ENCODE results near the gene EML6.

EML6 gene

GRCh38 chr2:54944724-54945326 lies 221.4 kb downstream of the EML6 start:
- DNase-seq, result no peak
- in situ Hi-C loops (cut with HindIII; ENCODE audit: low pct_ligation_motif_present, low pct_unique_long_range_greater_than_20kb, low sequenced_read_pairs), result no loop called here

- in situ Hi-C loops (cut with HindIII; ENCODE audit: low pct_ligation_motif_present, low pct_unique_long_range_greater_than_20kb, low sequenced_read_pairs), result no loop called here
- no peak for DNase-seq
Measured at GRCh38 chr2:54945391-54946219, 222.1 kb downstream of the EML6 start.

- DNase-seq, result no peak
- in situ Hi-C loops (cut with HindIII; ENCODE audit: low pct_ligation_motif_present, low pct_unique_long_range_greater_than_20kb, low sequenced_read_pairs), result no loop called here
Measured at GRCh38 chr2:54946220-54946805, 222.9 kb downstream of the EML6 start.

- in situ Hi-C loops (cut with HindIII; ENCODE audit: low pct_ligation_motif_present, low pct_unique_long_range_greater_than_20kb, low sequenced_read_pairs), result no loop called here
- no peak for DNase-seq
Measured at GRCh38 chr2:54947136-54947535, 223.7 kb downstream of the EML6 start.

- in situ Hi-C loops (cut with HindIII; ENCODE audit: low pct_ligation_motif_present, low pct_unique_long_range_greater_than_20kb, low sequenced_read_pairs), result no loop called here
- no peak for DNase-seq
Measured at GRCh38 chr2:54947646-54948045, 224.2 kb downstream of the EML6 start.

- no peak for DNase-seq
- in situ Hi-C loops (cut with HindIII; ENCODE audit: low pct_ligation_motif_present, low pct_unique_long_range_greater_than_20kb, low sequenced_read_pairs), result no loop called here
Measured at GRCh38 chr2:54948120-54948519, 224.7 kb downstream of the EML6 start.

- in situ Hi-C loops (cut with HindIII; ENCODE audit: low pct_ligation_motif_present, low pct_unique_long_range_greater_than_20kb, low sequenced_read_pairs), result no loop called here
- no peak for DNase-seq
Measured at GRCh38 chr2:54949431-54949830, 226.0 kb downstream of the EML6 start.

GRCh38 chr2:54950811-54951210 lies 227.3 kb downstream of the EML6 start:
- no peak for DNase-seq
- in situ Hi-C loops (cut with HindIII; ENCODE audit: low pct_ligation_motif_present, low pct_unique_long_range_greater_than_20kb, low sequenced_read_pairs), result no loop called here

GRCh38 chr2:54952425-54952824 lies 229.0 kb downstream of the EML6 start:
- in situ Hi-C loops (cut with HindIII; ENCODE audit: low pct_ligation_motif_present, low pct_unique_long_range_greater_than_20kb, low sequenced_read_pairs), result no loop called here

GRCh38 chr2:54952978-54953456 lies 229.6 kb downstream of the EML6 start:
- DNase-seq, result no peak
- in situ Hi-C loops (cut with HindIII; ENCODE audit: low pct_ligation_motif_present, low pct_unique_long_range_greater_than_20kb, low sequenced_read_pairs), result no loop called here

More at GRCh38 chr2:54952425-54952824, 229.0 kb downstream of the EML6 start:
- no peak for DNase-seq

GRCh38 chr2:54954158-54954557 lies 230.7 kb downstream of the EML6 start:
- DNase-seq, result no peak
- in situ Hi-C loops (cut with HindIII; ENCODE audit: low pct_ligation_motif_present, low pct_unique_long_range_greater_than_20kb, low sequenced_read_pairs), result no loop called here

- in situ Hi-C loops (cut with HindIII; ENCODE audit: low pct_ligation_motif_present, low pct_unique_long_range_greater_than_20kb, low sequenced_read_pairs), result no loop called here
- no peak for DNase-seq
Measured at GRCh38 chr2:54954705-54955357, 231.4 kb downstream of the EML6 start.

GRCh38 chr2:54955358-54956110 lies 232.1 kb downstream of the EML6 start:
- peak; percentile 51 for DNase-seq
- in situ Hi-C loops (cut with HindIII; ENCODE audit: low pct_ligation_motif_present, low pct_unique_long_range_greater_than_20kb, low sequenced_read_pairs), result no loop called here

GRCh38 chr2:54956111-54956627 lies 232.7 kb downstream of the EML6 start:
- in situ Hi-C loops (cut with HindIII; ENCODE audit: low pct_ligation_motif_present, low pct_unique_long_range_greater_than_20kb, low sequenced_read_pairs), result no loop called here

GRCh38 chr2:54957321-54957999 lies 234.0 kb downstream of the EML6 start:
- DNase-seq, result no peak
- in situ Hi-C loops (cut with HindIII; ENCODE audit: low pct_ligation_motif_present, low pct_unique_long_range_greater_than_20kb, low sequenced_read_pairs), result no loop called here

More at GRCh38 chr2:54956111-54956627, 232.7 kb downstream of the EML6 start:
- peak; percentile 73 for DNase-seq

- no peak for DNase-seq
- in situ Hi-C loops (cut with HindIII; ENCODE audit: low pct_ligation_motif_present, low pct_unique_long_range_greater_than_20kb, low sequenced_read_pairs), result no loop called here
Measured at GRCh38 chr2:54958717-54959371, 235.4 kb downstream of the EML6 start.

GRCh38 chr2:54960164-54960563 lies 236.7 kb downstream of the EML6 start:
- no peak for DNase-seq
- in situ Hi-C loops (cut with HindIII; ENCODE audit: low pct_ligation_motif_present, low pct_unique_long_range_greater_than_20kb, low sequenced_read_pairs), result no loop called here
